Measurements from ENCODE around the gene DLG2.

- no peak for TF ChIP-seq EZH2 (IDR thresholded peaks at IDR 0.05; ENCODE audit: borderline replicate concordance, low read length)
- TF ChIP-seq, protein P1, sequence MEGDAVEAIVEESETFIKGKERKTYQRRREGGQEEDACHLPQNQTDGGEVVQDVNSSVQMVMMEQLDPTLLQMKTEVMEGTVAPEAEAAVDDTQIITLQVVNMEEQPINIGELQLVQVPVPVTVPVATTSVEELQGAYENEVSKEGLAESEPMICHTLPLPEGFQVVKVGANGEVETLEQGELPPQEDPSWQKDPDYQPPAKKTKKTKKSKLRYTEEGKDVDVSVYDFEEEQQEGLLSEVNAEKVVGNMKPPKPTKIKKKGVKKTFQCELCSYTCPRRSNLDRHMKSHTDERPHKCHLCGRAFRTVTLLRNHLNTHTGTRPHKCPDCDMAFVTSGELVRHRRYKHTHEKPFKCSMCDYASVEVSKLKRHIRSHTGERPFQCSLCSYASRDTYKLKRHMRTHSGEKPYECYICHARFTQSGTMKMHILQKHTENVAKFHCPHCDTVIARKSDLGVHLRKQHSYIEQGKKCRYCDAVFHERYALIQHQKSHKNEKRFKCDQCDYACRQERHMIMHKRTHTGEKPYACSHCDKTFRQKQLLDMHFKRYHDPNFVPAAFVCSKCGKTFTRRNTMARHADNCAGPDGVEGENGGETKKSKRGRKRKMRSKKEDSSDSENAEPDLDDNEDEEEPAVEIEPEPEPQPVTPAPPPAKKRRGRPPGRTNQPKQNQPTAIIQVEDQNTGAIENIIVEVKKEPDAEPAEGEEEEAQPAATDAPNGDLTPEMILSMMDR (IDR thresholded peaks at IDR 0.05; ENCODE audit: low read length): no peak
Observed at GRCh38 chr11:85114786-85115185, 512.4 kb downstream of the DLG2 start.

All from OCI-LY1 (cell line).